Measurements from ENCODE around the gene AKAP13. TPM values are rescaled to one million over a fixed set of nuclear protein-coding genes. Genes with fewer than 3 reads are reported as not detected.

AKAP13 gene
- total and polyA plus RNA-seq, 2 of the 8 experiments (the other 6 are each of a cell fraction or from before 2014, with no cell fraction given) = 14.0 to 46.2 TPM

- peaks cover 5 to 8% of the 10 kb centered on the region in 2 experiments for H4K20me1 ChIP-seq (replicated peaks in 1 of 2; ENCODE audit: control insufficient read depth in 1 of 2, insufficient read depth in 2 of 2, low read length in 2 of 2)
- FAIRE-seq = no peak
Observed at GRCh38 chr15:85401108-85401774, 20.8 kb downstream of the AKAP13 start.

More at GRCh38 chr15:85401108-85401774, 20.8 kb downstream of the AKAP13 start:
- Histone ChIP-seq H3K79me1 (ENCODE audit: low read depth, low read length) (peaks cover 3% of the 10 kb centered on the region; the same call in 1 of the 2 replicates), H2BK12ac (ENCODE audit: low read depth, low read length) (no peak overlapping the region), H2BK5ac (ENCODE audit: low read depth, low read length) (no peak overlapping the region), H3K23ac (ENCODE audit: insufficient read length) (no peak overlapping the region), H3K4ac (replicated peaks; ENCODE audit: insufficient read length, low read depth, low read length) (no peak overlapping the region), H2BK20ac (ENCODE audit: low read length) (no peak overlapping the region), H3K4me3 (ENCODE audit: extremely low read depth in 1 of 4, insufficient read depth in 2 of 4, low read depth in 3 of 4, low read length in 4 of 4) (no peak overlapping the region), H3K23me2 (ENCODE audit: low read depth, low read length) (no peaks in the 10 kb centered on the region), H2AK5ac (ENCODE audit: low read depth, low read length) (no peak overlapping the region), H3K18ac (ENCODE audit: extremely low read depth, low read length) (no peak overlapping the region), H3K9ac (replicated peaks in 1 of 4; ENCODE audit: extremely low read depth in 1 of 4, low read depth in 3 of 4, low read length in 3 of 4) (peak overlapping the region in 1 of 4 experiments; percentile 34; a peak in 1 of 7 replicates), H3K4me2 (ENCODE audit: insufficient read depth in 1 of 2, low read depth in 2 of 2, low read length in 2 of 2) (no peak overlapping the region), H3K27ac (ENCODE audit: low read depth, low read length) (no peak overlapping the region), H4K91ac (replicated peaks; ENCODE audit: insufficient read length, low read length) (no peak overlapping the region), H2AFZ (ENCODE audit: low read length) (no peak overlapping the region), H3K27me3 (replicated peaks in 1 of 4; ENCODE audit: control insufficient read depth in 3 of 4, extremely low read depth in 1 of 4, insufficient read depth in 3 of 4, low read length in 3 of 4) (no peaks in the 10 kb centered on the region), H3K14ac (ENCODE audit: insufficient read length) (no peak overlapping the region), H3K56ac (replicated peaks; ENCODE audit: insufficient read length, low read depth, low read length) (no peak overlapping the region), H3K36me3 (ENCODE audit: control insufficient read depth in 2 of 4, insufficient read depth in 4 of 4, low read length in 3 of 4) (no peaks in the 10 kb centered on the region), H3K79me2 (ENCODE audit: control insufficient read depth in 1 of 2, insufficient read depth in 2 of 2, low read length in 2 of 2) (peaks cover 6 to 91% of the 10 kb centered on the region in 2 experiments; a peak in 2 of 4 replicates), H3K9me3 (ENCODE audit: insufficient read depth in 2 of 2, low read depth in 1 of 2, low read length in 1 of 2) (no peaks in the 10 kb centered on the region), H4K8ac (ENCODE audit: extremely low read depth, insufficient read depth, low read length) (no peak overlapping the region), H2BK120ac (replicated peaks; ENCODE audit: low read depth, low read length) (no peak overlapping the region), H3K4me1 (replicated peaks in 1 of 4; ENCODE audit: control insufficient read depth in 3 of 4, insufficient read depth in 4 of 4, low read length in 3 of 4) (peaks cover 0 to 4% (median 2%) of the 10 kb centered on the region in 4 experiments; a peak in 5 of 7 replicates), H2BK15ac (ENCODE audit: low read length) (no peak overlapping the region), H4K5ac (ENCODE audit: insufficient read length, low read depth, low read length) (no peak overlapping the region)
- DNase-seq (ENCODE audit: low read depth in 1 of 2, low spot score in 2 of 2) = no peak
- ChIA-PET POLR2A (ENCODE audit: partially characterized antibody) (interaction anchor here (1.4 kb wide), 1 partner anchor 11 kb away, joined by 3 read pairs; no protein-coding TSS in a partner anchor), CTCF (ENCODE audit: partially characterized antibody) (interaction anchor here (0.9 to 3.8 kb wide), 2 partner anchors 11 to 76 kb away, joined by 4 to 22 read pairs; no protein-coding TSS in a partner anchor)
- 90% methylated on average over 4 of the region's 4 CpGs; no CpG with 5 or more reads in 1 of the 2 experiments for WGBS, 2 experiments (ENCODE audit: extremely low coverage in 1 of 2, insufficient coverage in 1 of 2, insufficient read length in 1 of 2, insufficient replicate concordance in 2 of 2, low coverage in 1 of 2, low lambda C conversion rate in 2 of 2, missing lambda C conversion rate in 1 of 2)
- no peak for TF ChIP-seq CTCF (IDR thresholded peaks at IDR 0.05; ENCODE audit: control extremely low read depth in 1 of 3, insufficient read depth in 1 of 3, low read depth in 1 of 3, low read length in 3 of 3)
- no peak for TF ChIP-seq KDM1A (IDR thresholded peaks at IDR 0.05; ENCODE audit: borderline replicate concordance, low read length)
- TF ChIP-seq EGR1 (IDR thresholded peaks at IDR 0.05; ENCODE audit: borderline replicate concordance, low read depth, low read length) = no peak
- TF ChIP-seq RAD21 (IDR thresholded peaks at IDR 0.05 in 1 of 2, conservative IDR thresholded peaks at IDR 0.05 in 1 of 2; ENCODE audit: low read depth in 2 of 2, low read length in 2 of 2) = no peak
- TF ChIP-seq BACH1 (IDR thresholded peaks at IDR 0.05; ENCODE audit: low read length) = no peak
- no peak for TF ChIP-seq ATF2 (IDR thresholded peaks at IDR 0.05; ENCODE audit: low read length)
- no peak for TF ChIP-seq JUND (IDR thresholded peaks at IDR 0.05; ENCODE audit: low read length)
- no peak for TF ChIP-seq BRCA1 (IDR thresholded peaks at IDR 0.05; ENCODE audit: low read depth, low read length)

Data from H1 (cell line).